Stimulated activated CD8-positive, alpha-beta memory T cell treated with anti-CD3 and anti-CD28 coated beads, Interleukin-7, amount 100 ng/mL, for 4 hours (primary cell): Measurements from ENCODE around the gene LAMTOR2.

ENCODE experiments used
- DNase-seq, 2 donors: peaks; one replicate each; pipeline ENCODE4 v3.0.0-alpha.2; 2020; ENCODE audit warnings: low read depth in 2 of 2

The LAMTOR2 gene

GRCh38 chr1:156099282-156099681, 44.7 kb downstream of the LAMTOR2 start:
- DNase-seq, result no peak

GRCh38 chr1:156100205-156100995, 45.8 kb downstream of the LAMTOR2 start:
- DNase-seq, result no peak

- no peak for DNase-seq
These were observed 47.3 kb downstream of the LAMTOR2 start for GRCh38 chr1:156101880-156102279.

GRCh38 chr1:156102633-156103511, 48.3 kb downstream of the LAMTOR2 start:
- DNase-seq, result no peak

- no peak for DNase-seq
These were observed 49.0 kb downstream of the LAMTOR2 start for GRCh38 chr1:156103521-156103947.

- no peak for DNase-seq
These were observed 49.7 kb downstream of the LAMTOR2 start for GRCh38 chr1:156104065-156104810.

- DNase-seq, result no peak
These were observed 50.6 kb downstream of the LAMTOR2 start for GRCh38 chr1:156104861-156105832.

GRCh38 chr1:156106624-156107488, 52.3 kb downstream of the LAMTOR2 start:
- no peak for DNase-seq

GRCh38 chr1:156108057-156108456, 53.5 kb downstream of the LAMTOR2 start:
- no peak for DNase-seq
